GM23248 (cell line): Measurements from ENCODE around the gene CAMTA1. TPM values are rescaled to one million over a fixed set of nuclear protein-coding genes. Genes with fewer than 3 reads are reported as not detected.

Experiments used
- DNase-seq: peaks from one replicate; pipeline ENCODE4 v3.0.0-alpha.2; 2015
- H2AFZ ChIP-seq: fragments of 200-600 bp; sonication (generic); 2 replicates; pipeline ENCODE4 v1.6.1; 2016; ENCODE audit warnings: antibody characterized with exemption
- H3F3A ChIP-seq: fragments of 200-600 bp; sonication (generic); 2 replicates; pipeline ENCODE4 v1.6.1; 2016; ENCODE audit warnings: mild to moderate bottlenecking, antibody characterized with exemption, mixed run types; ENCODE audit not compliant: insufficient read depth
- H3K27ac ChIP-seq: fragments of 200-600 bp; sonication (generic); 2 replicates; pipeline ENCODE4 v1.5.1; 2016; ENCODE audit warnings: mild to moderate bottlenecking
- H3K27me3 ChIP-seq: fragments of 200-600 bp; sonication (generic); replicated peaks from 2 replicates; pipeline ENCODE4 v1.6.1; 2016; ENCODE audit warnings: mild to moderate bottlenecking; ENCODE audit not compliant: insufficient read depth
- H3K36me3 ChIP-seq: fragments of 200-600 bp; sonication (generic); 2 replicates; pipeline ENCODE4 v1.6.1; 2016; ENCODE audit warnings: low read depth, mild to moderate bottlenecking
- H3K4me1 ChIP-seq: fragments of 200-600 bp; sonication (generic); 2 replicates; pipeline ENCODE4 v1.6.1; 2016; ENCODE audit warnings: mild to moderate bottlenecking; ENCODE audit not compliant: insufficient read depth
- H3K4me2 ChIP-seq: fragments of 200-600 bp; sonication (generic); one replicate; pipeline ENCODE4 v1.6.1; 2016; ENCODE audit warnings: mild to moderate bottlenecking; ENCODE audit not compliant: unreplicated experiment
- H3K4me3 ChIP-seq: fragments of 200-600 bp; sonication (generic); 2 replicates; pipeline ENCODE4 v1.5.1; 2016; ENCODE audit warnings: mild to moderate bottlenecking
- H3K79me2 ChIP-seq: fragments of 200-600 bp; sonication (generic); 2 replicates; pipeline ENCODE4 v1.6.1; 2016; ENCODE audit warnings: mild to moderate bottlenecking; ENCODE audit not compliant: insufficient read depth
- H3K9ac ChIP-seq: fragments of 200-600 bp; sonication (generic); 2 replicates; pipeline ENCODE4 v1.6.1; 2016; ENCODE audit warnings: mild to moderate bottlenecking
- H3K9me2 ChIP-seq: fragments of 200-600 bp; sonication (generic); 2 replicates; pipeline ENCODE4 v1.6.1; 2016; ENCODE audit warnings: mixed run types, mild to moderate bottlenecking, moderate library complexity; ENCODE audit not compliant: insufficient read depth
- H3K9me3 ChIP-seq: fragments of 200-600 bp; sonication (generic); one replicate; pipeline ENCODE4 v1.6.1; 2017; ENCODE audit warnings: low read depth
- H4K20me1 ChIP-seq: fragments of 200-600 bp; sonication (generic); 2 replicates; pipeline ENCODE4 v1.6.0; 2016; ENCODE audit not compliant: insufficient read depth
- EZH2 ChIP-seq: fragments of 200-600 bp; sonication (generic); IDR thresholded peaks from 2 replicates; pipeline ENCODE4 v1.6.1; 2018; ENCODE audit warnings: antibody characterized with exemption, mild to moderate bottlenecking; ENCODE audit not compliant: insufficient read depth, poor library complexity, severe bottlenecking
- EZH2phosphoT487 ChIP-seq: fragments of 200-600 bp; sonication (generic); IDR thresholded peaks from 2 replicates; pipeline ENCODE4 v1.6.1; 2018; ENCODE audit warnings: antibody characterized with exemption, moderate library complexity, mild to moderate bottlenecking, low read depth; ENCODE audit not compliant: insufficient read depth
- WGBS, 2 experiments: methylation state at CpG; one replicate each; pipeline ENCODE4 v1.1.6; 2015 to 2017; ENCODE audit warnings: low lambda C conversion rate in 2 of 2, low coverage in 1 of 2; ENCODE audit errors: missing lambda C conversion rate in 2 of 2; 5-methylcytosine and 5-hydroxymethylcytosine counted together
- in situ Hi-C: fragments of 300-500 bp; cut with MboI; formaldehyde crosslinking; loops from 2 replicates; pipeline ENCODE4 v1.15.0; 2020
- polyA plus RNA-seq: library from polyadenylated mRNA; unstranded; fragments of >200 nt; fragmentation: Nextera tagmentation; extraction: Ambion mirVana; gene quantifications from 2 replicates; pipeline ENCODE4 v1.2.1, GENCODE V29; 2016
- total RNA-seq: library from RNA; depleted of rRNA; stranded (reverse); fragments of >200 nt; shearing (Covaris generic); gene quantifications from 2 replicates; pipeline ENCODE4 v1.2.3, GENCODE V29; 2014

CAMTA1 gene
- total and polyA plus RNA-seq, 2 experiments from 2014 or later = 50.1 to 165 TPM

DNA sequence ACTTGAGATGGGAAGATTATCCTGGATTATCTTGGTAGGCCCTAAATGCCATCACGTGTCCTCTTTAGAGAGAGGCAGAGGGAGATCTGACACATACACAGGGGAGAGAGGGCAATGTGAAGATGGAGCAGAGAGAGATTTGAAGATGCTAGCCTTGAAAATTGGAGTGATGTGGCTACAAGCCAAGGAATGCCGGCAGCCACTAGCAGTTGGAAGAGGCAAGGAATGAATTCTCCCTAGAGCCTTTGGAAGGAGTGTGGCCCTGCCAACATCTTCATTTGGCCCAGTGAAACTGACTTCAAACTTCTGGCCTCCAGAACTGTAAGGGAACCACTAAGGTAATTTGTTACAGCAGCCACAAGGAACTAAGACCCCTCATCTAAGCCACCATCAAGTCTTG, 8.9 kb upstream of the CAMTA1 start:
- Histone ChIP-seq H3K4me3 (no peak overlapping the region), H3K36me3 (no peaks in the 10 kb centered on the region), H3K79me2 (no peaks in the 10 kb centered on the region), H3K9ac (no peak overlapping the region), H3K4me2 (no peak overlapping the region), H3F3A (peaks cover 8% of the 10 kb centered on the region; the same call in 1 of the 2 replicates), H3K4me1 (peaks cover 13% of the 10 kb centered on the region), H3K9me2 (no peaks in the 10 kb centered on the region), H2AFZ (no peak overlapping the region), H3K27me3 (no peaks in the 10 kb centered on the region; the same call in 1 of the 2 replicates), H3K27ac (no peak overlapping the region), H3K9me3 (no peaks in the 10 kb centered on the region), H4K20me1 (no peaks in the 10 kb centered on the region)
- WGBS, 2 experiments = 44 to 55% methylated on average over 2 of the region's 2 CpGs
- in situ Hi-C loops = loop anchor here (25.0 kb wide), 1 partner anchor 436 kb away; no protein-coding TSS in a partner anchor
- no peak for DNase-seq
- TF ChIP-seq EZH2 = no peak
- TF ChIP-seq EZH2phosphoT487 = no peak

DNA sequence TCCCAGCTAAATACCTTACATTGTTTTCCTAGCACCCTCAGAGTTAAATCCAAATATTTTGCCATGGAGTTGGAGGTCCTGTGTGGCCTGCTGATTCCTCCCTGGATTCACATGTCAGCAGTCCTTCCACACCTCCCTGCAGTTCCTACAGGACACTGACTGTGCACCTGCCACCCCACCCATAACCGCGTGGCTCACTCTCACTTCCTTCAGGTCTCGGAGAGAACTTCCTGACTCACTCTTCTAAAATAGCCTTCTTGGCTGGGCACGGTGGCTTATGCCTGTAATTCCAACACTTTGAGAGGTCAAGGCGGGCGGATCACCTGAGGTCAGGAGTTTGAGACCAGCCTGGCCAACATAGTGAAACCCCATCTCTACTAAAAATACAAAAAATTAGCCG, 8.4 kb upstream of the CAMTA1 start:
- Histone ChIP-seq H3K4me1 (peaks cover 8% of the 10 kb centered on the region), H3K9me2 (no peaks in the 10 kb centered on the region), H3K9ac (no peak overlapping the region), H4K20me1 (no peaks in the 10 kb centered on the region), H3K9me3 (no peaks in the 10 kb centered on the region), H3K4me2 (no peak overlapping the region), H3K36me3 (no peaks in the 10 kb centered on the region), H3K79me2 (no peaks in the 10 kb centered on the region), H2AFZ (no peak overlapping the region), H3K27ac (no peak overlapping the region), H3K4me3 (no peak overlapping the region), H3F3A (peaks cover 6% of the 10 kb centered on the region; the same call in 1 of the 2 replicates), H3K27me3 (no peaks in the 10 kb centered on the region; the same call in 1 of the 2 replicates)
- TF ChIP-seq EZH2phosphoT487 (no peak), EZH2 (no peak)
- 90 to 97% methylated on average over 6 to 7 of the region's 7 CpGs for WGBS, 2 experiments
- in situ Hi-C loops = loop anchor here (25.0 kb wide), 1 partner anchor 435 kb away; no protein-coding TSS in a partner anchor
- no peak for DNase-seq

DNA sequence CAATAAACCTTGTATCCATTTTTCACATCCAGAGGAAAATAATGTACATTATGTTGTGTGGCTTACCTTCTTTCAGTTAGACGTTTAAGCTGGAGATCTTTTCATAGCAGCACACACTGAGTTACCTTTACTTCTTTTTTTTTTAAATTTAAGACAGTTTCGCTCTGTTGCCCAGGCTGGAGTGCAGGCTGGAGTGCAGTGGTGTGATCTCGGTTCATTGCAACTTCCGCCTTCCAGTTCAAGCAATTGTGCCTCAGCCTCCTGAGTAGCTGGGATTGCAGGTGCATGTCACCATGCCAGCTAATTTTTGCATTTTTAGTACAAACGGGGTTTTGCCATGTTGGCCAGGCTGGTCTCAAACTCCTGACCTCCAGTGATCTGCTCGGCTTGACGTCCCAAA, 7.4 kb upstream of the CAMTA1 start:
- Histone ChIP-seq H3K4me3 (no peak overlapping the region), H3K27ac (no peak overlapping the region), H3K9ac (no peak overlapping the region), H3K9me3 (no peaks in the 10 kb centered on the region), H3F3A (no peaks in the 10 kb centered on the region), H3K36me3 (no peaks in the 10 kb centered on the region), H3K27me3 (no peaks in the 10 kb centered on the region; the same call in 1 of the 2 replicates), H3K79me2 (no peaks in the 10 kb centered on the region), H4K20me1 (no peaks in the 10 kb centered on the region), H3K9me2 (no peaks in the 10 kb centered on the region), H2AFZ (no peak overlapping the region), H3K4me2 (no peak overlapping the region), H3K4me1 (no peaks in the 10 kb centered on the region)
- in situ Hi-C loops = loop anchor here (25.0 kb wide), 1 partner anchor 434 kb away; no protein-coding TSS in a partner anchor
- no peak for TF ChIP-seq EZH2
- TF ChIP-seq EZH2phosphoT487 = no peak
- 71 to 72% methylated on average over 7 of the region's 7 CpGs for WGBS, 2 experiments
- no peak for DNase-seq

DNA sequence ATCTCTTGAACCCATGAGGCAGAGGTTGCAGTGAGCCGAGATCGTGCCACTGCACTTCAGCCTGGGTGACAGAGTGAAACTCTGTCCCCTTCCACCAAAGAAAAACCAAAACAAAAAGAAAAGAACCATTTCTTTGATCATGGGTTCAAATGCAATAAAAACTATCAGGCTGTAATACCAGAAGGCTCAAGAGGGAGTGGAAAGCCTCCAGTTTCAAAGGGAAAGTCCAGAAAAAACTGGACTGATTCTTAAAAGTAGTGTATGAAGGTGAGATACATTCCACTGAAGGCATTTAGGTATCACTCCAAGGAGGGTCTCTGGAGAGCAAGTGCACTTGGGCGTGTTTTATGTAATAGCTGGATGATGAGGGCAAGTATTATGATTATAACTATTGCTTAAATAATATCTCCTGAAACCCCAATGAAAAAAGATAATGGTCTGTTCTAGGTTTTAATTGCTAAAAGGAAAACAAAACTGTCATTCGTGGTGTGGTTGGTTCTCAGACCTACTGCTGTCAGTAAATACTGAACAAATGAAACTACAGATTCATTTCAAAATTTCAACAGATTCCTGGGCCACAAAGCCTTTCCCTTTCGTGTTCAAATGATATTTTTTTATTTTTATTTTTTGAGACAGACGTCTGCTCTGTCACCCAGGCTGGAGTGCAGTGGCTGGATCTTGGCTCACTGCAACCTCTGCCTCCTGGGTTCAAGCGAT, 6.0 kb upstream of the CAMTA1 start:
- Histone ChIP-seq H3K4me2 (no peak overlapping the region), H3K9me3 (no peaks in the 10 kb centered on the region), H3K27me3 (no peaks in the 10 kb centered on the region; the same call in 1 of the 2 replicates), H2AFZ (no peak overlapping the region), H3K27ac (no peak overlapping the region), H3K4me3 (no peak overlapping the region), H4K20me1 (no peaks in the 10 kb centered on the region), H3F3A (peaks cover 9% of the 10 kb centered on the region; the same call in 1 of the 2 replicates), H3K36me3 (no peaks in the 10 kb centered on the region), H3K9ac (no peak overlapping the region), H3K9me2 (no peaks in the 10 kb centered on the region), H3K79me2 (no peaks in the 10 kb centered on the region), H3K4me1 (peaks cover 6% of the 10 kb centered on the region; the same call in 1 of the 2 replicates)
- TF ChIP-seq EZH2 (no peak), EZH2phosphoT487 (no peak)
- 71 to 75% methylated on average over 7 of the region's 7 CpGs for WGBS, 2 experiments
- no peak for DNase-seq
- in situ Hi-C loops = loop anchor here (25.0 kb wide), 1 partner anchor 433 kb away; no protein-coding TSS in a partner anchor
